ENCODE results near the gene KCNQ1. TPM values are rescaled to one million over a fixed set of nuclear protein-coding genes. Genes with fewer than 3 reads are reported as not detected.

Gene KCNQ1
- total RNA-seq, 1 experiment from 2014 or later, result 2.5 TPM

- Mint-ChIP-seq H3K27me3 (ENCODE audit: low read depth) (peaks cover 32% of the 10 kb centered on the region), H3K36me3 (peaks cover 3% of the 10 kb centered on the region), H3K4me3 (no peak overlapping the region), H3K4me1 (peaks cover 17% of the 10 kb centered on the region), H3K27ac (no peak overlapping the region), H3K9me3 (peaks cover 4% of the 10 kb centered on the region)
- ChIA-PET POLR2A (no interaction called here), CTCF (interaction anchor here (0.7 kb wide), 1 partner anchor 110 kb away, joined by 3 read pairs; no protein-coding TSS in a partner anchor)
- DNase-seq (ENCODE audit: low spot score) (peak; percentile 5), ATAC-seq (no peak)
- no peak for TF ChIP-seq IRF1 (CRISPR knock-in tag; IDR thresholded peaks at IDR 0.05)
- no peak for TF ChIP-seq ESRRA (CRISPR knock-in tag; IDR thresholded peaks at IDR 0.05; ENCODE audit: borderline replicate concordance)
- no peak for TF ChIP-seq ZNF425 (CRISPR knock-in tag; conservative IDR thresholded peaks at IDR 0.05)
- TF ChIP-seq STAT6 (CRISPR knock-in tag; conservative IDR thresholded peaks at IDR 0.05; ENCODE audit: low read depth), result no peak
- no peak for TF ChIP-seq KAT7 (CRISPR knock-in tag; IDR thresholded peaks at IDR 0.05; ENCODE audit: borderline replicate concordance)
- TF ChIP-seq ZSCAN18 (CRISPR knock-in tag; IDR thresholded peaks at IDR 0.05), result no peak
- TF ChIP-seq RELA (CRISPR knock-in tag; IDR thresholded peaks at IDR 0.05; ENCODE audit: borderline replicate concordance), result no peak
- no peak for TF ChIP-seq CBFB (CRISPR knock-in tag; IDR thresholded peaks at IDR 0.05; ENCODE audit: low read depth)
- no peak for TF ChIP-seq USF1 (CRISPR knock-in tag; IDR thresholded peaks at IDR 0.05)
- no peak for TF ChIP-seq ZNF232 (CRISPR knock-in tag; IDR thresholded peaks at IDR 0.05)
- TF ChIP-seq PRDM15 (CRISPR knock-in tag; IDR thresholded peaks at IDR 0.05), result no peak
- no peak for TF ChIP-seq USF2 (CRISPR knock-in tag; IDR thresholded peaks at IDR 0.05)
- TF ChIP-seq ETV6 (CRISPR knock-in tag; IDR thresholded peaks at IDR 0.05), result no peak
These were observed 336.1 kb downstream of the KCNQ1 start for GRCh38 chr11:2780850-2781407.

Measured in WTC11 (cell line).